Left lung (tissue), 10 donors: ENCODE data around the gene ELMO2. TPM values are rescaled to one million over a fixed set of nuclear protein-coding genes. Genes with fewer than 3 reads are reported as not detected.

Experiments used
- ATAC-seq: fragments of 200-7000 bp; cut with Tn5 transposase; one replicate; pipeline ENCODE4 v1.9.1; 2020; ENCODE audit warnings: moderate library complexity
- DNase-seq, 4 donors: peaks; one replicate each; pipeline ENCODE4 v3.0.0-alpha.2; 2013 to 2020
- H3K27ac ChIP-seq, 2 donors: fragments of 200-600 bp; sonication (generic) in 1 of 2; one replicate each; pipeline versions ENCODE4 v1.5.0 to v1.8.0; 2020 to 2021
- H3K27me3 ChIP-seq, 2 donors: fragments of 200-600 bp; sonication (generic) in 1 of 2; one replicate each; pipeline versions ENCODE4 v1.5.0 to v1.8.0; 2020 to 2021
- H3K36me3 ChIP-seq, 2 donors: fragments of 200-600 bp; sonication (generic) in 1 of 2; one replicate each; pipeline versions ENCODE4 v1.5.0 to v1.8.0; 2020 to 2021
- H3K4me1 ChIP-seq, 2 donors: fragments of 200-600 bp; one replicate each; pipeline ENCODE4 v1.8.0; 2021
- H3K4me3 ChIP-seq, 2 donors: fragments of 200-600 bp; sonication (generic) in 1 of 2; one replicate each; pipeline versions ENCODE4 v1.5.0 to v1.8.0; 2020 to 2021; ENCODE audit warnings: mild to moderate bottlenecking in 1 of 2
- H3K9me3 ChIP-seq, 2 donors: fragments of 200-600 bp; sonication (generic) in 1 of 2; one replicate each; pipeline versions ENCODE4 v1.5.0 to v1.8.0; 2020 to 2021
- intact Hi-C, 2 donors: fragments of 100-400 bp; cut with DNase I; formaldehyde crosslinking; loops; one replicate each; pipeline versions ENCODE4 v1.11.2 to v1.14.2; 2022
- polyA plus RNA-seq, 6 donors: library from polyadenylated mRNA; unstranded; fragments of 120-200 nt; gene quantifications; one replicate each; pipeline ENCODE4 v1.2.1, GENCODE V29; 2013; ENCODE audit not compliant: insufficient read length in 6 of 6
- total RNA-seq, 2 donors: library from RNA; stranded (reverse); fragmentation: NEBNext Ultra II Directional; extraction: Animal tissue kit (Norgen Biotek cat#: 25700); gene quantifications; one replicate each; pipeline ENCODE4 v1.2.1, GENCODE V29; 2021
- TF ChIP-seq, protein P1 (sequence below), 2 donors: fragments of 200-600 bp; sonication (generic) in 1 of 2; IDR thresholded peaks; one replicate each; pipeline versions ENCODE4 v1.5.0 to v1.8.0; 2021; ENCODE audit warnings: antibody characterized with exemption in 2 of 2
- donor health status: DM: no; HTN: yes; CAD: no.
- donor health status: DM: no; HTN: no; CAD: no.

Gene ELMO2
- total and polyA plus RNA-seq, 8 donors = 56.2 to 79.1 (median 60.5) TPM

DNA sequence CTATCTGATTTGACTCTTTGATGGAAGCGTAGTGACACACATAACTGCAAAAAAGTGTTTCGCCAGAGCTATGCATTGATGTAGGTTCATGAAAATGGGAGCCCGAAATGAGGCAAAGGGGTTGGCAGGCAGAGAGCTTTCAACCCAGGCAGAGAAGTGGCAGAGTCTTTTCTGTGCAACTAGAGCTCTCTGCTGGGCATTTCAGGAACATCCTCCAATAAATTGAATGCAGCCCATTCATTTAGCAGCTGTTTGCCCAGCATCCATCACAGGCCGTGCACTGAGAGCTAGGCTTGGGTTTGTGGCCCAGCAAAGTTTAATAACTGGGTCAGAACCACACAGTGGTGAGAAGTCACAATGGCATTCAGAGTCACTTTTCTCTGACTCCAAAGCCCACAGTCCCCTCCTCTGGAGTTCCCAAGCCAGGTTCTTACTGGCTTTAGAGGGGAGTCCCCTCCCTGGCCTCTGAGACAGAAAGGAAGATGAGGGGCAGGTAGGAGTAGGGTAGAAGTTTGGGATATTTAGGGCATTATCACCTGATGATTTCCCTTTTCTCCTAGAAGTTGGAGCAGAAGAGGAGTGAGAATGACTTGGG is 31.8 kb upstream of the ELMO2 start:
- Histone ChIP-seq H3K4me3 (no peak overlapping the region), H3K27me3 (peaks cover 0 to 5% of the 10 kb centered on the region in 2 donors), H3K36me3 (no peaks in the 10 kb centered on the region), H3K27ac (no peak overlapping the region), H3K4me1 (no peaks in the 10 kb centered on the region), H3K9me3 (no peaks in the 10 kb centered on the region)
- intact Hi-C loops = no loop called here
- DNase-seq (peak in 1 of 4 donors; percentile 30), ATAC-seq (peak; percentile 25)
- TF ChIP-seq, protein P1, sequence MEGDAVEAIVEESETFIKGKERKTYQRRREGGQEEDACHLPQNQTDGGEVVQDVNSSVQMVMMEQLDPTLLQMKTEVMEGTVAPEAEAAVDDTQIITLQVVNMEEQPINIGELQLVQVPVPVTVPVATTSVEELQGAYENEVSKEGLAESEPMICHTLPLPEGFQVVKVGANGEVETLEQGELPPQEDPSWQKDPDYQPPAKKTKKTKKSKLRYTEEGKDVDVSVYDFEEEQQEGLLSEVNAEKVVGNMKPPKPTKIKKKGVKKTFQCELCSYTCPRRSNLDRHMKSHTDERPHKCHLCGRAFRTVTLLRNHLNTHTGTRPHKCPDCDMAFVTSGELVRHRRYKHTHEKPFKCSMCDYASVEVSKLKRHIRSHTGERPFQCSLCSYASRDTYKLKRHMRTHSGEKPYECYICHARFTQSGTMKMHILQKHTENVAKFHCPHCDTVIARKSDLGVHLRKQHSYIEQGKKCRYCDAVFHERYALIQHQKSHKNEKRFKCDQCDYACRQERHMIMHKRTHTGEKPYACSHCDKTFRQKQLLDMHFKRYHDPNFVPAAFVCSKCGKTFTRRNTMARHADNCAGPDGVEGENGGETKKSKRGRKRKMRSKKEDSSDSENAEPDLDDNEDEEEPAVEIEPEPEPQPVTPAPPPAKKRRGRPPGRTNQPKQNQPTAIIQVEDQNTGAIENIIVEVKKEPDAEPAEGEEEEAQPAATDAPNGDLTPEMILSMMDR (IDR thresholded peaks at IDR 0.05) = no peak

DNA sequence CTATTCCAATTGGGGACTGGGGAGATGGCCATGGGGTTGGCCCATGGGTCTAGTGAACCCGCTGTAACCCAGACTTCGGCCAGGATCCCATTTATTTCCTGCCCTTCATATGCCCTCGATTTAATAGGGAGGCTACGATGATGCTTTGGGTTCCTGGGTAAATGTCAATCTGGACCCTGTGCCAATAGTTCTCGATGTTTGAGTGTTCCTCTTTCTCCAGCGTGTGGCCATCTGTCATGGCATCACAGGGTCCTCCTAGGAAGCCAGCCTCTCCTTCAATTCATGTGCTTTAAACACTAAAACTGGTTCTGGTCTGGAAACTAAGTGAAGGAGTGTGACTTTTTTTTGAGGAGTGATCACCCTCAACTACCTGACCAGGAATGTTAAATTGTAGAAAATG is 28.7 kb upstream of the ELMO2 start:
- H3K9me3 ChIP-seq = no peaks in the 10 kb centered on the region
- TF ChIP-seq, protein P1 (IDR thresholded peaks at IDR 0.05) = no peak
- DNase-seq (no peak), ATAC-seq (no peak)
- H3K27me3 ChIP-seq = peaks cover 0 to 23% of the 10 kb centered on the region in 2 donors
- no peaks in the 10 kb centered on the region for H3K36me3 ChIP-seq
- no peak overlapping the region for H3K27ac ChIP-seq
- H3K4me3 ChIP-seq = no peak overlapping the region
- intact Hi-C loops = no loop called here
- no peaks in the 10 kb centered on the region for H3K4me1 ChIP-seq

DNA sequence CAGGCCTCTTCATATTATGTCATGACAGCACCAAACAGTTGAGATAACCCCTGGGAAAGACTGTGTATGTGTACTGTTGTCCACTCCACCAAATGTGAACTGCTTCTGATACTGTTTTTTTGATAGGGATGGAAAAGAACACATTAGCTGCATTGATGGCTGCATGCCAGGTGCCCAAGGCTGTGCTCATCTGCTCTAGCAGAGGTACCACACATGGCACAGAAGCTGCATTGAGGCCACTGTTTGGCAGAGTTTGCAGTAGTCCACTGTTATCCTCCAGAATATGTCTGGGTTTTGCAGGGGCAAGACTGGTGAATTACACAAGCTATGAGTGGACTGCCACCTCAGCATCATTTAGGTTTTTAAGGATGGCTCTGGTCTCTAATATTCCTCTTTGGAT is 28.2 kb upstream of the ELMO2 start:
- Histone ChIP-seq H3K27ac (no peak overlapping the region), H3K27me3 (peaks cover 0 to 28% of the 10 kb centered on the region in 2 donors), H3K4me3 (no peak overlapping the region), H3K4me1 (no peaks in the 10 kb centered on the region), H3K36me3 (no peaks in the 10 kb centered on the region), H3K9me3 (no peaks in the 10 kb centered on the region)
- TF ChIP-seq, protein P1 (IDR thresholded peaks at IDR 0.05) = no peak
- intact Hi-C loops = no loop called here
- DNase-seq (no peak), ATAC-seq (no peak)

DNA sequence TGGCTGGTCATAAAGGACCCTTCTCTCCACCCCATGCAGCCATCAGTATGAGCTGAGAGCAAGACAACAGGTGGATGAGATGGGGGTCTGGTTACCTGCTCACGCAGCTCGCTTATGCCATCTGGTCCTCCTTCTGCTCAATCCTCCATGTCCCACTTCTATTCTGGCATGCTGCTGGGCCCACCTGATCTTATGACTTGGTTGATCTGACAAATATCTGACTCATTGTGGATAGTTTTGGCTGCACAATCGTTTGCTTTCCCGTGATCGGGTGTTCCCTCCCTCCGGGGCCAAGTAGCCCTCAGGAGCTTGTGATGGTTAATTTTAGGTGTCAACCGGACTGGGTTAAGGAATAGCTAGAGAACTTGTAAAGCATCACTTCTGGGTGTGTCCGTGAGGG is 26.6 kb upstream of the ELMO2 start:
- Histone ChIP-seq H3K27me3 (peaks cover 0 to 39% of the 10 kb centered on the region in 2 donors), H3K36me3 (no peaks in the 10 kb centered on the region), H3K4me3 (no peak overlapping the region), H3K27ac (no peak overlapping the region), H3K9me3 (no peaks in the 10 kb centered on the region), H3K4me1 (no peaks in the 10 kb centered on the region)
- TF ChIP-seq, protein P1 (IDR thresholded peaks at IDR 0.05) = no peak
- ATAC-seq (no peak), DNase-seq (no peak)
- intact Hi-C loops = no loop called here

DNA sequence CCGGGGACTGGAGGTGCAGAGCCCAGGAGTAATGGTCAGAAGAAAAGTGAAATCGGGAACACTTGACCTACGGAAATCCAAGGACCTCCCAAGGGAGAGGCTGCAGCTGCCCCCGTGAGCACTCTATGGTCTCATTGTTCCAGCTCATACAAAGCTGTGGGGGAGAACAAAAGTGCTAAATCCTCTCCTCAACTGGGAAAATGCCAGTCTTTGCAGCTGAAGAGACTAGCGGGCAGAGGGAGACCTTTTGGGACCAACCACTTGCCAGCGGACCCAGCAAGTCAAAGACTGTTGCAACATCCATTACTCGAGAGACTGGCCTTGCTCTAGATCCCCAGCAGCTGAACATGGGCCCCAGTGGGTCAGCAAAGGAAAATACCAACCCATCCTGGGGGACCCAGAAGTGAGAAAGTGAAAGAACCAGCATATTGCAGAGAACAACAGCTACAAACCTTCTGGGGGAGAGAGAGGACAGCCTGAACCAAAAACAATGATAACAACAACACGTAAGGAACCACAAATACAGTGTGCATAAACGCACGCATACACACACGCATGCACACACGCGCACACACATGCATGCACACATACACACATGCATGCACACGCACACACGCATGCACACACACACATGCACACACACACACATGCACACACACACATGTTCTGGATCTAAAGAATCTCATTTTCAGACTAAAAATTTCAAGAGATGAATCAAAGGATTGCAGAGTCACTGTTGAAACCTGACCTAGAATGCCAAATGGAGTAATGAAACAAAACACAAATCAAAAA is 24.7 kb upstream of the ELMO2 start:
- DNase-seq = no peak
- H3K4me1 ChIP-seq = no peaks in the 10 kb centered on the region
- peaks cover 0 to 44% of the 10 kb centered on the region in 2 donors for H3K27me3 ChIP-seq
- no peak overlapping the region for H3K4me3 ChIP-seq
- no peak overlapping the region for H3K27ac ChIP-seq
- H3K9me3 ChIP-seq = no peaks in the 10 kb centered on the region
- no peaks in the 10 kb centered on the region for H3K36me3 ChIP-seq
- intact Hi-C loops = no loop called here
- no peak for ATAC-seq
- TF ChIP-seq, protein P1 (IDR thresholded peaks at IDR 0.05) = no peak
